ENCODE data around the gene SEMA3F. TPM values are rescaled to one million over a fixed set of nuclear protein-coding genes. Genes with fewer than 3 reads are reported as not detected.

SEMA3F gene
- total RNA-seq, 1 donor from 2014 or later: 37.5 TPM

- peaks cover 20% of the 10 kb centered on the region for H3K27me3 Mint-ChIP-seq (ENCODE audit: low read depth)
- H3K27ac Mint-ChIP-seq (ENCODE audit: unreplicated experiment): no peak overlapping the region
- no peaks in the 10 kb centered on the region for H3K9me3 Mint-ChIP-seq (ENCODE audit: low read depth)
- DNase-seq (ENCODE audit: low spot score): no peak
- no peaks in the 10 kb centered on the region for H3K36me3 Mint-ChIP-seq (ENCODE audit: low read depth)
- no peak overlapping the region for H3K4me3 Mint-ChIP-seq (ENCODE audit: unreplicated experiment)
- no peak for TF ChIP-seq CTCF (IDR thresholded peaks at IDR 0.05)
- H3K4me1 Mint-ChIP-seq (ENCODE audit: low read depth): peaks cover 4% of the 10 kb centered on the region
Observed at GRCh38 chr3:50201573-50202315, 46.6 kb downstream of the SEMA3F start.

GRCh38 chr3:50202353-50203112 lies 47.4 kb downstream of the SEMA3F start:
- no peak overlapping the region for H3K27ac Mint-ChIP-seq (ENCODE audit: unreplicated experiment)
- peaks cover 4% of the 10 kb centered on the region for H3K4me1 Mint-ChIP-seq (ENCODE audit: low read depth)
- H3K36me3 Mint-ChIP-seq (ENCODE audit: low read depth): no peaks in the 10 kb centered on the region
- H3K9me3 Mint-ChIP-seq (ENCODE audit: low read depth): no peaks in the 10 kb centered on the region
- no peak for TF ChIP-seq CTCF (IDR thresholded peaks at IDR 0.05)
- H3K27me3 Mint-ChIP-seq (ENCODE audit: low read depth): peaks cover 20% of the 10 kb centered on the region
- DNase-seq (ENCODE audit: low spot score): no peak
- H3K4me3 Mint-ChIP-seq (ENCODE audit: unreplicated experiment): no peak overlapping the region

GRCh38 chr3:50203113-50203808 lies 48.1 kb downstream of the SEMA3F start:
- H3K9me3 Mint-ChIP-seq (ENCODE audit: low read depth): no peaks in the 10 kb centered on the region
- peaks cover 20% of the 10 kb centered on the region for H3K27me3 Mint-ChIP-seq (ENCODE audit: low read depth)
- H3K36me3 Mint-ChIP-seq (ENCODE audit: low read depth): no peaks in the 10 kb centered on the region
- H3K4me3 Mint-ChIP-seq (ENCODE audit: unreplicated experiment): no peak overlapping the region
- no peak for TF ChIP-seq CTCF (IDR thresholded peaks at IDR 0.05)
- no peak for DNase-seq (ENCODE audit: low spot score)
- H3K4me1 Mint-ChIP-seq (ENCODE audit: low read depth): peaks cover 4% of the 10 kb centered on the region
- H3K27ac Mint-ChIP-seq (ENCODE audit: unreplicated experiment): no peak overlapping the region

- no peak for TF ChIP-seq CTCF (IDR thresholded peaks at IDR 0.05)
- Mint-ChIP-seq H3K27ac (ENCODE audit: unreplicated experiment) (no peak overlapping the region), H3K4me1 (ENCODE audit: low read depth) (peaks cover 10% of the 10 kb centered on the region), H3K36me3 (ENCODE audit: low read depth) (no peaks in the 10 kb centered on the region), H3K27me3 (ENCODE audit: low read depth) (peaks cover 18% of the 10 kb centered on the region), H3K9me3 (ENCODE audit: low read depth) (no peaks in the 10 kb centered on the region), H3K4me3 (ENCODE audit: unreplicated experiment) (peak overlapping the region; percentile 28)
- DNase-seq (ENCODE audit: low spot score): no peak
Observed at GRCh38 chr3:50203809-50204803, 49.0 kb downstream of the SEMA3F start.

All from chondrocyte (in vitro differentiated cells).